GM23338 (cell line): ENCODE results near the gene HJURP. TPM values are rescaled to one million over a fixed set of nuclear protein-coding genes. Genes with fewer than 3 reads are reported as not detected.

Experiments
- ATAC-seq: fragments of 200-7000 bp; cut with Tn5 transposase; 3 replicates; pipeline ENCODE4 v1.9.1; 2020
- DNase-seq: peaks from one replicate; pipeline ENCODE4 v3.0.0-alpha.2; 2015; ENCODE audit warnings: low spot score
- H2AFZ ChIP-seq: fragments of 200-600 bp; sonication (generic); 2 replicates; pipeline ENCODE4 v1.8.0; 2016; ENCODE audit warnings: antibody characterized with exemption, mild to moderate bottlenecking, moderate library complexity
- H3F3A ChIP-seq: fragments of 200-600 bp; sonication (generic); replicated peaks from 2 replicates; pipeline ENCODE4 v1.8.0; 2017; ENCODE audit warnings: antibody characterized with exemption, mixed run types, low read depth
- H3K27ac ChIP-seq: fragments of 200-600 bp; sonication (generic); 2 replicates; pipeline ENCODE4 v1.6.1; 2016; ENCODE audit warnings: low read depth
- H3K27me3 ChIP-seq: fragments of 200-600 bp; sonication (generic); 2 replicates; pipeline ENCODE4 v1.8.0; 2016; ENCODE audit warnings: mild to moderate bottlenecking, mixed run types, moderate library complexity; ENCODE audit not compliant: insufficient read depth
- H3K36me3 ChIP-seq: fragments of 200-600 bp; sonication (generic); 2 replicates; pipeline ENCODE4 v1.8.0; 2016; ENCODE audit warnings: mild to moderate bottlenecking; ENCODE audit not compliant: insufficient read depth
- H3K4me1 ChIP-seq: fragments of 200-600 bp; sonication (generic); 2 replicates; pipeline ENCODE4 v1.8.0; 2016; ENCODE audit warnings: mild to moderate bottlenecking, moderate library complexity; ENCODE audit not compliant: insufficient read depth
- H3K4me2 ChIP-seq: fragments of 200-600 bp; sonication (generic); 2 replicates; pipeline ENCODE4 v1.7.1; 2017; ENCODE audit warnings: mixed run types
- H3K4me3 ChIP-seq: fragments of 200-600 bp; sonication (generic); 2 replicates; pipeline ENCODE4 v1.6.1; 2016; ENCODE audit warnings: mixed run types
- H3K79me2 ChIP-seq: fragments of 200-600 bp; sonication (generic); replicated peaks from 2 replicates; pipeline ENCODE4 v1.8.0; 2017; ENCODE audit warnings: mild to moderate bottlenecking; ENCODE audit not compliant: insufficient read depth
- H3K9me2 ChIP-seq: fragments of 200-600 bp; sonication (generic); 2 replicates; pipeline ENCODE4 v1.8.0; 2017; ENCODE audit not compliant: insufficient read depth
- H4K20me1 ChIP-seq: fragments of 200-600 bp; sonication (generic); replicated peaks from 2 replicates; pipeline ENCODE4 v1.8.0; 2017; ENCODE audit warnings: mild to moderate bottlenecking; ENCODE audit not compliant: insufficient read depth
- H3K27ac Mint-ChIP-seq: 2 replicates; pipeline ENCODE4 v1.8.0; 2020; ENCODE audit warnings: inconsistent platforms, mild to moderate bottlenecking, moderate library complexity, mixed read lengths
- H3K27me3 Mint-ChIP-seq: 3 replicates; pipeline ENCODE4 v1.8.0; 2022; ENCODE audit warnings: low read depth, mild to moderate bottlenecking, moderate library complexity, mixed read lengths, inconsistent platforms; ENCODE audit not compliant: insufficient read depth, poor library complexity
- H3K36me3 Mint-ChIP-seq: 3 replicates; pipeline ENCODE4 v1.8.0; 2021; ENCODE audit warnings: low read depth, mild to moderate bottlenecking, inconsistent platforms, moderate library complexity, mixed read lengths
- H3K4me1 Mint-ChIP-seq: 3 replicates; pipeline ENCODE4 v1.8.0; 2020; ENCODE audit warnings: mild to moderate bottlenecking, inconsistent platforms, mixed read lengths
- H3K4me3 Mint-ChIP-seq: 3 replicates; pipeline ENCODE4 v1.8.0; 2021; ENCODE audit warnings: moderate library complexity, mild to moderate bottlenecking, inconsistent platforms, mixed read lengths
- H3K9me3 Mint-ChIP-seq: 3 replicates; pipeline ENCODE4 v1.8.0; 2020; ENCODE audit warnings: moderate library complexity, mild to moderate bottlenecking, inconsistent platforms, mixed read lengths
- EZH2phosphoT487 ChIP-seq: fragments of 200-600 bp; sonication (generic); IDR thresholded peaks from one replicate; pipeline ENCODE4 v1.8.1; 2018; ENCODE audit warnings: antibody characterized with exemption; ENCODE audit not compliant: unreplicated experiment
- JUNB ChIP-seq: IDR thresholded peaks from one replicate; pipeline ENCODE4 v1.6.1; 2016; ENCODE audit warnings: antibody characterized with exemption; ENCODE audit not compliant: unreplicated experiment
- STAT1 ChIP-seq: IDR thresholded peaks from one replicate; pipeline ENCODE4 v1.6.1; 2016; ENCODE audit warnings: antibody characterized with exemption; ENCODE audit not compliant: unreplicated experiment
- ZNF331 ChIP-seq: fragments of 250-450 bp; sonication (Bioruptor Pico); IDR thresholded peaks from 2 replicates; pipeline ENCODE4 v1.5.0; 2020; ENCODE audit warnings: low read depth, mild to moderate bottlenecking, moderate library complexity
- polyA plus RNA-seq: library from polyadenylated mRNA; unstranded; fragments of >200 nt; fragmentation: Nextera tagmentation; extraction: Ambion mirVana; gene quantifications from 2 replicates; pipeline ENCODE4 v1.2.1, GENCODE V29; 2016
- total RNA-seq: library from RNA; depleted of rRNA; stranded (reverse); fragments of >200 nt; shearing (Covaris generic); gene quantifications from 2 replicates; pipeline ENCODE4 v1.2.3, GENCODE V29; 2014
- TF ChIP-seq, protein P1 (sequence below): IDR thresholded peaks from one replicate; pipeline ENCODE4 v1.6.1; 2018; ENCODE audit warnings: antibody characterized with exemption; ENCODE audit not compliant: unreplicated experiment
- TF ChIP-seq, protein P2 (sequence below): fragments of 250-450 bp; sonication (Bioruptor Pico); IDR thresholded peaks from 2 replicates; pipeline ENCODE4 v1.5.0; 2020; ENCODE audit warnings: mild to moderate bottlenecking, moderate library complexity
- TF ChIP-seq, protein P3 (sequence below): IDR thresholded peaks from 2 replicates; pipeline ENCODE4 v1.6.1; 2016; ENCODE audit warnings: antibody characterized with exemption

The HJURP gene
- total and polyA plus RNA-seq, 2 experiments from 2014 or later, result 42.9 to 49.2 TPM

DNA sequence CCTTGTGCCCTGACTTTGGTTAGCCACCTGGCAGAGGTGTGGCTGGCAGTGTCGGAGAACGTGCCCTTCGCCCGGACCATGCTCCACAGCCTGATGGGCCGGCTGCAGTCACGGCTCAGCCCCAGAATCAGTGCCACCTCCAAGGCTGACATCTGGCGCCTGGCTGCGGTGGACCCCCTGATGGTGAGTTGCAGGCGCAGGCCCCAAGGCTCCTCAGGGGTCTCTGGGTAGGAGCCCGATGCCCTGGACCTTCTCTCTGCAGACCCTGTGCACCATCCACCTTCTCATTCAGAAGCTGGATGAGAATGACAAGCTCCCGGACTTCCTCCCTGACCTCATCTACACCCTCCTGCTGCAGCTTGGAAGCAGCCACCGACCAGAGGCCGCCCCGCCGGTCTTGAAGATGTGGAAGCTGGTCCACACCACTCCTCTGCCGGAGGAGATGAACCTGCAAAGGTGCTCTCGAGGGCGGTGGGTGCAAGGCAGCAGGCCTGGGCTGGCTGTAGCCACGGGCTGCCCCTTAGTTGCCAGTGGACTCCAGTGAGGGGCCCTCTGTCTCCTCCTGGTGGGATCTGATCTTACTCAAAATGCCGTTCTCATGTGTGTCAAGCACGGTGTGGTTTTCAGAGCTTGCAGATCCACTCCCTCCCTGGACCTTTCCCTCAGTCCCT, 32.1 kb downstream of the HJURP start (continued):
- TF ChIP-seq, protein P1, sequence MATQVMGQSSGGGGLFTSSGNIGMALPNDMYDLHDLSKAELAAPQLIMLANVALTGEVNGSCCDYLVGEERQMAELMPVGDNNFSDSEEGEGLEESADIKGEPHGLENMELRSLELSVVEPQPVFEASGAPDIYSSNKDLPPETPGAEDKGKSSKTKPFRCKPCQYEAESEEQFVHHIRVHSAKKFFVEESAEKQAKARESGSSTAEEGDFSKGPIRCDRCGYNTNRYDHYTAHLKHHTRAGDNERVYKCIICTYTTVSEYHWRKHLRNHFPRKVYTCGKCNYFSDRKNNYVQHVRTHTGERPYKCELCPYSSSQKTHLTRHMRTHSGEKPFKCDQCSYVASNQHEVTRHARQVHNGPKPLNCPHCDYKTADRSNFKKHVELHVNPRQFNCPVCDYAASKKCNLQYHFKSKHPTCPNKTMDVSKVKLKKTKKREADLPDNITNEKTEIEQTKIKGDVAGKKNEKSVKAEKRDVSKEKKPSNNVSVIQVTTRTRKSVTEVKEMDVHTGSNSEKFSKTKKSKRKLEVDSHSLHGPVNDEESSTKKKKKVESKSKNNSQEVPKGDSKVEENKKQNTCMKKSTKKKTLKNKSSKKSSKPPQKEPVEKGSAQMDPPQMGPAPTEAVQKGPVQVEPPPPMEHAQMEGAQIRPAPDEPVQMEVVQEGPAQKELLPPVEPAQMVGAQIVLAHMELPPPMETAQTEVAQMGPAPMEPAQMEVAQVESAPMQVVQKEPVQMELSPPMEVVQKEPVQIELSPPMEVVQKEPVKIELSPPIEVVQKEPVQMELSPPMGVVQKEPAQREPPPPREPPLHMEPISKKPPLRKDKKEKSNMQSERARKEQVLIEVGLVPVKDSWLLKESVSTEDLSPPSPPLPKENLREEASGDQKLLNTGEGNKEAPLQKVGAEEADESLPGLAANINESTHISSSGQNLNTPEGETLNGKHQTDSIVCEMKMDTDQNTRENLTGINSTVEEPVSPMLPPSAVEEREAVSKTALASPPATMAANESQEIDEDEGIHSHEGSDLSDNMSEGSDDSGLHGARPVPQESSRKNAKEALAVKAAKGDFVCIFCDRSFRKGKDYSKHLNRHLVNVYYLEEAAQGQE, result no peak
- TF ChIP-seq STAT1 (no peak), EZH2phosphoT487 (no peak)
- TF ChIP-seq, protein P2, sequence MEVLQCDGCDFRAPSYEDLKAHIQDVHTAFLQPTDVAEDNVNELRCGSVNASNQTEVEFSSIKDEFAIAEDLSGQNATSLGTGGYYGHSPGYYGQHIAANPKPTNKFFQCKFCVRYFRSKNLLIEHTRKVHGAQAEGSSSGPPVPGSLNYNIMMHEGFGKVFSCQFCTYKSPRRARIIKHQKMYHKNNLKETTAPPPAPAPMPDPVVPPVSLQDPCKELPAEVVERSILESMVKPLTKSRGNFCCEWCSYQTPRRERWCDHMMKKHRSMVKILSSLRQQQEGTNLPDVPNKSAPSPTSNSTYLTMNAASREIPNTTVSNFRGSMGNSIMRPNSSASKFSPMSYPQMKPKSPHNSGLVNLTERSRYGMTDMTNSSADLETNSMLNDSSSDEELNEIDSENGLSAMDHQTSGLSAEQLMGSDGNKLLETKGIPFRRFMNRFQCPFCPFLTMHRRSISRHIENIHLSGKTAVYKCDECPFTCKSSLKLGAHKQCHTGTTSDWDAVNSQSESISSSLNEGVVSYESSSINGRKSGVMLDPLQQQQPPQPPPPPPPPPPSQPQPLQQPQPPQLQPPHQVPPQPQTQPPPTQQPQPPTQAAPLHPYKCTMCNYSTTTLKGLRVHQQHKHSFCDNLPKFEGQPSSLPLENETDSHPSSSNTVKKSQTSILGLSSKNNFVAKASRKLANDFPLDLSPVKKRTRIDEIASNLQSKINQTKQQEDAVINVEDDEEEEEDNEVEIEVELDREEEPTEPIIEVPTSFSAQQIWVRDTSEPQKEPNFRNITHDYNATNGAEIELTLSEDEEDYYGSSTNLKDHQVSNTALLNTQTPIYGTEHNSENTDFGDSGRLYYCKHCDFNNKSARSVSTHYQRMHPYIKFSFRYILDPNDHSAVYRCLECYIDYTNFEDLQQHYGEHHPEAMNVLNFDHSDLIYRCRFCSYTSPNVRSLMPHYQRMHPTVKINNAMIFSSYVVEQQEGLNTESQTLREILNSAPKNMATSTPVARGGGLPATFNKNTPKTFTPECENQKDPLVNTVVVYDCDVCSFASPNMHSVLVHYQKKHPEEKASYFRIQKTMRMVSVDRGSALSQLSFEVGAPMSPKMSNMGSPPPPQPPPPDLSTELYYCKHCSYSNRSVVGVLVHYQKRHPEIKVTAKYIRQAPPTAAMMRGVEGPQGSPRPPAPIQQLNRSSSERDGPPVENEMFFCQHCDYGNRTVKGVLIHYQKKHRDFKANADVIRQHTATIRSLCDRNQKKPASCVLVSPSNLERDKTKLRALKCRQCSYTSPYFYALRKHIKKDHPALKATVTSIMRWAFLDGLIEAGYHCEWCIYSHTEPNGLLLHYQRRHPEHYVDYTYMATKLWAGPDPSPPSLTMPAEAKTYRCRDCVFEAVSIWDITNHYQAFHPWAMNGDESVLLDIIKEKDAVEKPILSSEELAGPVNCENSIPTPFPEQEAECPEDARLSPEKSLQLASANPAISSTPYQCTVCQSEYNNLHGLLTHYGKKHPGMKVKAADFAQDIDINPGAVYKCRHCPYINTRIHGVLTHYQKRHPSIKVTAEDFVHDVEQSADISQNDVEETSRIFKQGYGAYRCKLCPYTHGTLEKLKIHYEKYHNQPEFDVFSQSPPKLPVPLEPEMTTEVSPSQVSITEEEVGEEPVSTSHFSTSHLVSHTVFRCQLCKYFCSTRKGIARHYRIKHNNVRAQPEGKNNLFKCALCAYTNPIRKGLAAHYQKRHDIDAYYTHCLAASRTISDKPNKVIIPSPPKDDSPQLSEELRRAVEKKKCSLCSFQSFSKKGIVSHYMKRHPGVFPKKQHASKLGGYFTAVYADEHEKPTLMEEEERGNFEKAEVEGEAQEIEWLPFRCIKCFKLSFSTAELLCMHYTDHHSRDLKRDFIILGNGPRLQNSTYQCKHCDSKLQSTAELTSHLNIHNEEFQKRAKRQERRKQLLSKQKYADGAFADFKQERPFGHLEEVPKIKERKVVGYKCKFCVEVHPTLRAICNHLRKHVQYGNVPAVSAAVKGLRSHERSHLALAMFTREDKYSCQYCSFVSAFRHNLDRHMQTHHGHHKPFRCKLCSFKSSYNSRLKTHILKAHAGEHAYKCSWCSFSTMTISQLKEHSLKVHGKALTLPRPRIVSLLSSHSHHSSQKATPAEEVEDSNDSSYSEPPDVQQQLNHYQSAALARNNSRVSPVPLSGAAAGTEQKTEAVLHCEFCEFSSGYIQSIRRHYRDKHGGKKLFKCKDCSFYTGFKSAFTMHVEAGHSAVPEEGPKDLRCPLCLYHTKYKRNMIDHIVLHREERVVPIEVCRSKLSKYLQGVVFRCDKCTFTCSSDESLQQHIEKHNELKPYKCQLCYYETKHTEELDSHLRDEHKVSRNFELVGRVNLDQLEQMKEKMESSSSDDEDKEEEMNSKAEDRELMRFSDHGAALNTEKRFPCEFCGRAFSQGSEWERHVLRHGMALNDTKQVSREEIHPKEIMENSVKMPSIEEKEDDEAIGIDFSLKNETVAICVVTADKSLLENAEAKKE, result no peak

DNA sequence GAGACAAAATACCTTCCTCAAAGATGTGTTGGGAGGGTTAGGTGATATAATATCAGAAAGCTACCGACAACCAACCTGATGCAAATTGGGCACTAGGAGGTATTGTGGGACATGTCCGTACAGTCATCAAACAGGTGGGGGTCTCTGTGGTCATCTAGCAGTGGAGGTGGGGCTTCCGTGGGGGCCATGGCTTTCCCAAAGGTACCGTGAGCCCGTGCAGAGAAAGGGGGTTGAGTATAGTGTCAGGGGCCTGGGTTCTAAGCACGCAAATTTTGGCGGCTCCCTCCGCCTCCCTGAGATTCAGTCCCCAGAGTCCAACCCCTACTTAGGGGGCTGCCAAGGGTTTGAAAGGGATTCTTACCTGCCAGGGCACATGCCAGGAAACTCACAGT, 32.6 kb downstream of the HJURP start:
- Histone ChIP-seq H3K36me3 (no peaks in the 10 kb centered on the region), H3K4me1 (no peaks in the 10 kb centered on the region), H3K4me3 (no peak overlapping the region), H3K9me2 (no peaks in the 10 kb centered on the region), H3K4me2 (no peak overlapping the region), H2AFZ (no peak overlapping the region), H3K79me2 (no peaks in the 10 kb centered on the region), H3K27ac (no peak overlapping the region), H4K20me1 (no peaks in the 10 kb centered on the region), H3K27me3 (no peaks in the 10 kb centered on the region), H3F3A (no peaks in the 10 kb centered on the region)
- Mint-ChIP-seq H3K4me3 (no peak overlapping the region), H3K27me3 (peaks cover 15% of the 10 kb centered on the region), H3K27ac (no peak overlapping the region), H3K4me1 (peaks cover 3% of the 10 kb centered on the region; the same call in 2 of the 3 replicates), H3K36me3 (no peaks in the 10 kb centered on the region), H3K9me3 (peaks cover 3% of the 10 kb centered on the region; the same call in 1 of the 3 replicates)
- DNase-seq (no peak), ATAC-seq (no peak)
- TF ChIP-seq ZNF331 (CRISPR knock-in tag) (no peak), JUNB (no peak), STAT1 (no peak)
- TF ChIP-seq, protein P3, sequence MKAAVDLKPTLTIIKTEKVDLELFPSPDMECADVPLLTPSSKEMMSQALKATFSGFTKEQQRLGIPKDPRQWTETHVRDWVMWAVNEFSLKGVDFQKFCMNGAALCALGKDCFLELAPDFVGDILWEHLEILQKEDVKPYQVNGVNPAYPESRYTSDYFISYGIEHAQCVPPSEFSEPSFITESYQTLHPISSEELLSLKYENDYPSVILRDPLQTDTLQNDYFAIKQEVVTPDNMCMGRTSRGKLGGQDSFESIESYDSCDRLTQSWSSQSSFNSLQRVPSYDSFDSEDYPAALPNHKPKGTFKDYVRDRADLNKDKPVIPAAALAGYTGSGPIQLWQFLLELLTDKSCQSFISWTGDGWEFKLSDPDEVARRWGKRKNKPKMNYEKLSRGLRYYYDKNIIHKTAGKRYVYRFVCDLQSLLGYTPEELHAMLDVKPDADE, result no peak
- TF ChIP-seq, protein P1, result no peak
